Prostate gland (tissue), 2 donors: Measurements from ENCODE around the gene TMEM40. TPM values are rescaled to one million over a fixed set of nuclear protein-coding genes. Genes with fewer than 3 reads are reported as not detected.

Source experiments
- DNase-seq: peaks from one replicate; pipeline ENCODE4 v3.0.0-alpha.2; 2019; ENCODE audit warnings: low spot score
- H3K27ac ChIP-seq, 2 donors: fragments of 200-600 bp; sonication (generic); 2 replicates each; pipeline ENCODE4 v1.5.1; 2017 to 2019
- H3K27me3 ChIP-seq: fragments of 200-600 bp; sonication (generic); replicated peaks from 2 replicates; pipeline ENCODE4 v1.5.1; 2019; ENCODE audit not compliant: insufficient read depth
- H3K36me3 ChIP-seq, 2 donors: fragments of 200-600 bp; sonication (generic); 1 replicate in 1 of 2; 2 replicates in 1 of 2; pipeline versions ENCODE4 v1.5.1 to v1.8.1; 2017 to 2019
- H3K4me1 ChIP-seq: fragments of 200-600 bp; sonication (generic); replicated peaks from 2 replicates; pipeline ENCODE4 v1.5.1; 2019
- H3K4me3 ChIP-seq, 2 donors: fragments of 200-600 bp; sonication (generic); 2 replicates each; pipeline ENCODE4 v1.5.1; 2017 to 2019
- H3K9me3 ChIP-seq: fragments of 200-600 bp; sonication (generic); 2 replicates; pipeline ENCODE4 v1.5.1; 2017
- POLR2A ChIP-seq: fragments of 450-650 bp; IDR thresholded peaks from one replicate; pipeline ENCODE4 v1.6.1; 2016; ENCODE audit warnings: antibody characterized with exemption, mild to moderate bottlenecking
- POLR2AphosphoS5 ChIP-seq: sonication (generic); formaldehyde crosslinking; IDR thresholded peaks from one replicate; pipeline ENCODE4 v1.6.1; 2017; ENCODE audit warnings: antibody characterized with exemption
- WGBS: methylation state at CpG from one replicate; pipeline ENCODE4 v1.1.5; 2018; 5-methylcytosine and 5-hydroxymethylcytosine counted together
- intact Hi-C: fragments of 100-400 bp; cut with DNase I; formaldehyde crosslinking; loops from one replicate; pipeline ENCODE4 v1.14.2; 2022
- total RNA-seq, 2 donors: library from RNA; depleted of rRNA; stranded (reverse); fragments of >200 nt; gene quantifications; one replicate each; pipeline ENCODE4 v1.1.0, GENCODE V29; 2016
- TF ChIP-seq, protein P1 (sequence below), 4 experiments: fragments of 200-600 bp in 2 of 4; fragments of 450-650 bp in 2 of 4; sonication (generic) in 2 of 4; IDR thresholded peaks; 1 replicate in 3 of 4; 2 replicates in 1 of 4; pipeline ENCODE4 v1.5.1; 2016 to 2019; ENCODE audit warnings: antibody characterized with exemption in 4 of 4, mild to moderate bottlenecking in 2 of 4, moderate library complexity in 2 of 4

Gene TMEM40
- total RNA-seq, 2 donors from 2014 or later = 1.9 to 8.5 TPM

DNA sequence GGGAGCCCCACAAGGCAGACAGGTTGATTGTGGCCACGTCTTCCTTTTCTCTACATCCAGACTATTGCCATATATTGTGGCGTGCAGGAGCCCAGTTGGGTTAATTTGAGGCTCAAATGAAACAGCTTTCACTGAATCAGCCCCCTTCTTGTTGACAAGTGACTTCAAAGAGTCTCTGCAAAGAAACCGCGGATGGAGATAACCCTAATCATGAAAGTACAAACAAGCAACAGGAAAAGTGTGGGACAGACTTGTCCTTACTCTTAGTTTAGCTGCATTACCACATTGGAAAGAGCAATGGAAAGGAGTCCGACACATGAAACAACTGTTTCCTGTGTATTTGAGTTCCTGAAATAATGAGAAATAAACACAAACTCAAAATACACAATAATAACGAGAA, 3.3 kb downstream of the TMEM40 start:
- TF ChIP-seq, protein P1, sequence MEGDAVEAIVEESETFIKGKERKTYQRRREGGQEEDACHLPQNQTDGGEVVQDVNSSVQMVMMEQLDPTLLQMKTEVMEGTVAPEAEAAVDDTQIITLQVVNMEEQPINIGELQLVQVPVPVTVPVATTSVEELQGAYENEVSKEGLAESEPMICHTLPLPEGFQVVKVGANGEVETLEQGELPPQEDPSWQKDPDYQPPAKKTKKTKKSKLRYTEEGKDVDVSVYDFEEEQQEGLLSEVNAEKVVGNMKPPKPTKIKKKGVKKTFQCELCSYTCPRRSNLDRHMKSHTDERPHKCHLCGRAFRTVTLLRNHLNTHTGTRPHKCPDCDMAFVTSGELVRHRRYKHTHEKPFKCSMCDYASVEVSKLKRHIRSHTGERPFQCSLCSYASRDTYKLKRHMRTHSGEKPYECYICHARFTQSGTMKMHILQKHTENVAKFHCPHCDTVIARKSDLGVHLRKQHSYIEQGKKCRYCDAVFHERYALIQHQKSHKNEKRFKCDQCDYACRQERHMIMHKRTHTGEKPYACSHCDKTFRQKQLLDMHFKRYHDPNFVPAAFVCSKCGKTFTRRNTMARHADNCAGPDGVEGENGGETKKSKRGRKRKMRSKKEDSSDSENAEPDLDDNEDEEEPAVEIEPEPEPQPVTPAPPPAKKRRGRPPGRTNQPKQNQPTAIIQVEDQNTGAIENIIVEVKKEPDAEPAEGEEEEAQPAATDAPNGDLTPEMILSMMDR (IDR thresholded peaks at IDR 0.05) = no peak
- TF ChIP-seq POLR2AphosphoS5 (no peak), POLR2A (no peak)
- no peak overlapping the region for H3K4me3 ChIP-seq
- 73% methylated on average over 6 of the region's 6 CpGs for WGBS
- intact Hi-C loops = no loop called here
- H3K4me1 ChIP-seq = no peaks in the 10 kb centered on the region
- no peaks in the 10 kb centered on the region for H3K36me3 ChIP-seq
- no peak overlapping the region for H3K27ac ChIP-seq
- H3K9me3 ChIP-seq = no peaks in the 10 kb centered on the region
- no peaks in the 10 kb centered on the region for H3K27me3 ChIP-seq
- no peak for DNase-seq

DNA sequence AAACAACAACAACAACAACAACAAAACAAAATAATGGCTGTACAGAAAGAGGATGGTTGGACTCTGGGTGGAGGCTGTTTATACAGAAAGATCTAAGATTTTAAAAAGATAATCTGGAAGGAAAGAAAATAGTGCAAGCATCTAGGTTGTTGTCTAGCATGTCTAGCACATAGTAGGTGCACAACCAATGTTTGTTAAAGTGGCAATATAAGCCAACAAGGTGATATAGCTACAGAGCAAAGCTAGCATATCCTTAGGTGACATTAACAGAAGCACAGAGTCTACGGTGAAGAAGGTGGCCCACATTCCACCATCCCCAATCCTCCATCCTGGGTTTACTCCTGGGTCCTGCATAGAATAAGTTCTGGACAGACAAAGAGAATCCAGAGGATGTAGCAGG, 4.7 kb downstream of the TMEM40 start:
- Histone ChIP-seq H3K9me3 (no peaks in the 10 kb centered on the region), H3K27ac (no peak overlapping the region), H3K27me3 (no peaks in the 10 kb centered on the region), H3K4me1 (no peaks in the 10 kb centered on the region), H3K4me3 (no peak overlapping the region), H3K36me3 (no peaks in the 10 kb centered on the region)
- DNase-seq = no peak
- intact Hi-C loops = no loop called here
- TF ChIP-seq, protein P1 (IDR thresholded peaks at IDR 0.05) = no peak
- TF ChIP-seq POLR2AphosphoS5 (no peak), POLR2A (no peak)
- 95% methylated on average over 1 of the region's 1 CpG for WGBS

DNA sequence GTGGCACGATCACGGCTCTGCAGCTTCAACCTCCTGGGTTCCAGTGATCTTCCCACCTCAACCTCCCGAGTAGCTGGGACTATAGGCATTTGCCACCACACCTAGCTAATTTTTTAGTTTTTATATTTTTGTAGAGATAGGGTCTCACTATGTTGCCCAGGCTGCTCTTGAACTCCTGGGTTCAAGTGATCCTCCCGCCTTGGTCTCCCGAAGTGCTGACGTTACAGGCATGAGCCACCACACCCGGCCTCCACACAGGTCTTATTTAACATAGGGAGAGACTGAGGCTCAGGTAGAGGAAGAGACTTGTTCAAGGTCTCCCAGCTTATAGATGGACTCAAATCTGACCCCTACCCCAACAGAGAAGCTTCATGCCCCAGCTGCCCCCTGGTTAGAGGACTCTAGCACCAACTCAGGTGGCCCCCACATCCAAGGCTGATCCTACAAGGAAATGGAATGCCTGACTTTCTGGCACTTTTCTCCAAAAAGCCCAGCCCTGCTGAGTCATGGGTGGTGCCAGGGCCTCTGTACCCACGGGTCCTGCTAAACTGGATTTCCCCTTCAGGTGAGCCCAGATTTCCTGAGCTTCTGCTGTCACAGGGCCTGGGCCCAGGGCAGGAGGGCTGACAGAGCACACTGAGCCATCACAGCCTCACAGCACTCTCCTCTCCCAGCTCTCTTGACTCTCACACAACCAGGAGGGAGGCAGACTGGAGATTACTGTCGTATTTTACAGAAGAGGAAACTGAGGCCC, 5.6 kb downstream of the TMEM40 start:
- Histone ChIP-seq H3K27ac (no peak overlapping the region), H3K4me3 (no peak overlapping the region), H3K4me1 (no peaks in the 10 kb centered on the region), H3K36me3 (no peaks in the 10 kb centered on the region), H3K27me3 (no peaks in the 10 kb centered on the region), H3K9me3 (no peaks in the 10 kb centered on the region)
- TF ChIP-seq POLR2A (no peak), POLR2AphosphoS5 (no peak)
- TF ChIP-seq, protein P1 (IDR thresholded peaks at IDR 0.05) = no peak
- DNase-seq = peak; percentile 6
- 86% methylated on average over 9 of the region's 9 CpGs for WGBS
- intact Hi-C loops = no loop called here

- DNase-seq = no peak
- H3K27ac ChIP-seq = no peak overlapping the region
- H3K9me3 ChIP-seq = no peaks in the 10 kb centered on the region
- H3K36me3 ChIP-seq = no peaks in the 10 kb centered on the region
- 77% methylated on average over 2 of the region's 2 CpGs for WGBS
- H3K4me3 ChIP-seq = no peak overlapping the region
- H3K27me3 ChIP-seq = no peaks in the 10 kb centered on the region
- TF ChIP-seq POLR2A (no peak), POLR2AphosphoS5 (no peak)
- TF ChIP-seq, protein P1 (IDR thresholded peaks at IDR 0.05) = no peak
- H3K4me1 ChIP-seq = no peaks in the 10 kb centered on the region
- intact Hi-C loops = no loop called here
Measured at GRCh38 chr3:12752809-12753208, 6.2 kb downstream of the TMEM40 start.

DNA sequence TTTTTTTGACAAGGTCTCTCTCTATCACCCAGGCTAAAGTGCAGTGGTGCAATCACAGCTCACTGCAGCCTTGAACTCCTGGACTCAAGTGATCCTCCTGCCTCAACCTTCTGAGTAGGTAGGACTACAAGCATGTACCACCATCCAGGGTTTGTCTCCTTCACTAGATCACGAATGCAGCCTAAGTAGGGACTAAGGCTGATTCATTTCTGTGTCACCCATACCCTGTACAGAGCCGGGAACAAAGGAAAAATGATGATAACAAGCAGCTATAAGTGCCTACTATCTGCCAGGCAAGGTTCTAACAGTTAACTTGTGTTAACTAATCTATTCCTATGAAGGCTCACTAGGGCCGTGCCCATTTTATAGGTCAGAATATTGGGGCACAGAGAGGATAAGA, 7.0 kb downstream of the TMEM40 start:
- H3K27ac ChIP-seq = no peak overlapping the region
- H3K27me3 ChIP-seq = no peaks in the 10 kb centered on the region
- H3K36me3 ChIP-seq = no peaks in the 10 kb centered on the region
- intact Hi-C loops = no loop called here
- no peak overlapping the region for H3K4me3 ChIP-seq
- no peaks in the 10 kb centered on the region for H3K4me1 ChIP-seq
- H3K9me3 ChIP-seq = no peaks in the 10 kb centered on the region
- no peak for DNase-seq
- 61% methylated on average over 3 of the region's 3 CpGs for WGBS
- TF ChIP-seq POLR2AphosphoS5 = no peak
- TF ChIP-seq, protein P1 (IDR thresholded peaks at IDR 0.05) = no peak
